ENCODE data around the gene SCN2A.
"Not testable (repeated sequence)": the region's sequence is repeated elsewhere in the genome, so short reads cannot be mapped to it uniquely, and the experiment has no call there.

The SCN2A gene

GRCh38 chr2:165391791-165392190 lies 152.6 kb downstream of the SCN2A start:
- peak overlapping the region; percentile 1 for H3K27ac Mint-ChIP-seq
- H3K27me3 Mint-ChIP-seq (ENCODE audit: low read depth): peaks cover 24% of the 10 kb centered on the region
- DNase-seq (ENCODE audit: low spot score): no peak
- no peaks in the 10 kb centered on the region for H3K36me3 Mint-ChIP-seq (ENCODE audit: low read depth)
- peaks cover 18% of the 10 kb centered on the region for H3K4me1 Mint-ChIP-seq (ENCODE audit: low read depth)
- no peaks in the 10 kb centered on the region for H3K9me3 Mint-ChIP-seq
- H3K4me3 Mint-ChIP-seq: peak overlapping the region; percentile 13

GRCh38 chr2:165398603-165399002 lies 159.4 kb downstream of the SCN2A start:
- not testable (repeated sequence) for H3K27ac Mint-ChIP-seq; H3K4me1 Mint-ChIP-seq (ENCODE audit: low read depth); H3K9me3 Mint-ChIP-seq; H3K36me3 Mint-ChIP-seq (ENCODE audit: low read depth); H3K4me3 Mint-ChIP-seq
- DNase-seq (ENCODE audit: low spot score): peak; percentile 12
- H3K27me3 Mint-ChIP-seq (ENCODE audit: low read depth): peaks cover 36% of the 10 kb centered on the region

GRCh38 chr2:165401285-165401852 lies 162.2 kb downstream of the SCN2A start:
- Mint-ChIP-seq H3K27me3 (ENCODE audit: low read depth) (peaks cover 30% of the 10 kb centered on the region), H3K36me3 (ENCODE audit: low read depth) (no peaks in the 10 kb centered on the region), H3K9me3 (no peaks in the 10 kb centered on the region), H3K4me1 (ENCODE audit: low read depth) (peaks cover 2% of the 10 kb centered on the region), H3K4me3 (no peak overlapping the region), H3K27ac (no peak overlapping the region)
- no peak for DNase-seq (ENCODE audit: low spot score)

- Mint-ChIP-seq H3K27ac (no peak overlapping the region), H3K36me3 (ENCODE audit: low read depth) (no peaks in the 10 kb centered on the region), H3K27me3 (ENCODE audit: low read depth) (peaks cover 30% of the 10 kb centered on the region), H3K4me1 (ENCODE audit: low read depth) (peaks cover 2% of the 10 kb centered on the region), H3K9me3 (no peaks in the 10 kb centered on the region), H3K4me3 (no peak overlapping the region)
- no peak for DNase-seq (ENCODE audit: low spot score)
These were observed 162.9 kb downstream of the SCN2A start for GRCh38 chr2:165402162-165402561.

- no peak overlapping the region for H3K4me3 Mint-ChIP-seq
- H3K36me3 Mint-ChIP-seq (ENCODE audit: low read depth): no peaks in the 10 kb centered on the region
- H3K27ac Mint-ChIP-seq: no peak overlapping the region
- no peak for DNase-seq (ENCODE audit: low spot score)
- no peaks in the 10 kb centered on the region for H3K9me3 Mint-ChIP-seq
- H3K27me3 Mint-ChIP-seq (ENCODE audit: low read depth): peaks cover 18% of the 10 kb centered on the region
- H3K4me1 Mint-ChIP-seq (ENCODE audit: low read depth): peaks cover under 1% of the 10 kb centered on the region
These were observed 167.0 kb downstream of the SCN2A start for GRCh38 chr2:165406173-165406572.

- no peaks in the 10 kb centered on the region for H3K9me3 Mint-ChIP-seq
- H3K36me3 Mint-ChIP-seq (ENCODE audit: low read depth): no peaks in the 10 kb centered on the region
- H3K27ac Mint-ChIP-seq: no peak overlapping the region
- H3K27me3 Mint-ChIP-seq (ENCODE audit: low read depth): peaks cover 16% of the 10 kb centered on the region
- H3K4me3 Mint-ChIP-seq: no peak overlapping the region
- DNase-seq (ENCODE audit: low spot score): no peak
- H3K4me1 Mint-ChIP-seq (ENCODE audit: low read depth): no peaks in the 10 kb centered on the region
These were observed 168.3 kb downstream of the SCN2A start for GRCh38 chr2:165407466-165407865.

- no peak overlapping the region for H3K27ac Mint-ChIP-seq
- no peaks in the 10 kb centered on the region for H3K9me3 Mint-ChIP-seq
- H3K4me3 Mint-ChIP-seq: no peak overlapping the region
- H3K27me3 Mint-ChIP-seq (ENCODE audit: low read depth): peaks cover 14% of the 10 kb centered on the region
- no peak for DNase-seq (ENCODE audit: low spot score)
- no peaks in the 10 kb centered on the region for H3K36me3 Mint-ChIP-seq (ENCODE audit: low read depth)
- no peaks in the 10 kb centered on the region for H3K4me1 Mint-ChIP-seq (ENCODE audit: low read depth)
These were observed 169.0 kb downstream of the SCN2A start for GRCh38 chr2:165408186-165408585.

GRCh38 chr2:165410276-165410675 lies 171.1 kb downstream of the SCN2A start:
- H3K27me3 Mint-ChIP-seq (ENCODE audit: low read depth): peaks cover 7% of the 10 kb centered on the region
- H3K36me3 Mint-ChIP-seq (ENCODE audit: low read depth): no peaks in the 10 kb centered on the region
- no peaks in the 10 kb centered on the region for H3K4me1 Mint-ChIP-seq (ENCODE audit: low read depth)
- DNase-seq (ENCODE audit: low spot score): no peak
- no peak overlapping the region for H3K4me3 Mint-ChIP-seq
- no peak overlapping the region for H3K27ac Mint-ChIP-seq
- no peaks in the 10 kb centered on the region for H3K9me3 Mint-ChIP-seq

- Mint-ChIP-seq H3K27me3 (ENCODE audit: low read depth) (peaks cover 10% of the 10 kb centered on the region), H3K4me3 (no peak overlapping the region), H3K9me3 (peaks cover 10% of the 10 kb centered on the region), H3K36me3 (ENCODE audit: low read depth) (no peaks in the 10 kb centered on the region), H3K27ac (no peak overlapping the region), H3K4me1 (ENCODE audit: low read depth) (no peaks in the 10 kb centered on the region)
- DNase-seq (ENCODE audit: low spot score): no peak
These were observed 175.0 kb downstream of the SCN2A start for GRCh38 chr2:165414187-165414586.

GRCh38 chr2:165417009-165417408 lies 177.8 kb downstream of the SCN2A start:
- peaks cover 13% of the 10 kb centered on the region for H3K9me3 Mint-ChIP-seq
- H3K27ac Mint-ChIP-seq: no peak overlapping the region
- H3K36me3 Mint-ChIP-seq (ENCODE audit: low read depth): no peaks in the 10 kb centered on the region
- H3K4me3 Mint-ChIP-seq: no peak overlapping the region
- peaks cover 6% of the 10 kb centered on the region for H3K27me3 Mint-ChIP-seq (ENCODE audit: low read depth)
- no peaks in the 10 kb centered on the region for H3K4me1 Mint-ChIP-seq (ENCODE audit: low read depth)
- no peak for DNase-seq (ENCODE audit: low spot score)

- no peak for DNase-seq (ENCODE audit: low spot score)
- H3K27me3 Mint-ChIP-seq (ENCODE audit: low read depth): peaks cover 3% of the 10 kb centered on the region
- no peaks in the 10 kb centered on the region for H3K36me3 Mint-ChIP-seq (ENCODE audit: low read depth)
- no peaks in the 10 kb centered on the region for H3K4me1 Mint-ChIP-seq (ENCODE audit: low read depth)
- no peak overlapping the region for H3K27ac Mint-ChIP-seq
- H3K9me3 Mint-ChIP-seq: peaks cover 17% of the 10 kb centered on the region
- H3K4me3 Mint-ChIP-seq: no peak overlapping the region
These were observed 181.0 kb downstream of the SCN2A start for GRCh38 chr2:165420231-165420630.

- H3K36me3 Mint-ChIP-seq (ENCODE audit: low read depth): no peaks in the 10 kb centered on the region
These were observed 183.9 kb downstream of the SCN2A start for GRCh38 chr2:165423081-165423480.

GRCh38 chr2:165425556-165425955 lies 186.3 kb downstream of the SCN2A start:
- no peaks in the 10 kb centered on the region for H3K4me1 Mint-ChIP-seq (ENCODE audit: low read depth)
- H3K27ac Mint-ChIP-seq: no peak overlapping the region
- H3K4me3 Mint-ChIP-seq: no peak overlapping the region
- peaks cover 7% of the 10 kb centered on the region for H3K9me3 Mint-ChIP-seq
- no peaks in the 10 kb centered on the region for H3K36me3 Mint-ChIP-seq (ENCODE audit: low read depth)
- no peaks in the 10 kb centered on the region for H3K27me3 Mint-ChIP-seq (ENCODE audit: low read depth)
- no peak for DNase-seq (ENCODE audit: low spot score)

More at GRCh38 chr2:165423081-165423480, 183.9 kb downstream of the SCN2A start:
- H3K27ac Mint-ChIP-seq: no peak overlapping the region
- H3K4me1 Mint-ChIP-seq (ENCODE audit: low read depth): no peaks in the 10 kb centered on the region
- H3K27me3 Mint-ChIP-seq (ENCODE audit: low read depth): peaks cover 3% of the 10 kb centered on the region
- no peak for DNase-seq (ENCODE audit: low spot score)
- no peak overlapping the region for H3K4me3 Mint-ChIP-seq
- peaks cover 7% of the 10 kb centered on the region for H3K9me3 Mint-ChIP-seq

- H3K4me1 Mint-ChIP-seq (ENCODE audit: low read depth): no peaks in the 10 kb centered on the region
- H3K27me3 Mint-ChIP-seq (ENCODE audit: low read depth): no peaks in the 10 kb centered on the region
These were observed 188.5 kb downstream of the SCN2A start for GRCh38 chr2:165427686-165428085.

GRCh38 chr2:165428926-165429325 lies 189.7 kb downstream of the SCN2A start:
- Mint-ChIP-seq H3K27ac (no peak overlapping the region), H3K36me3 (ENCODE audit: low read depth) (no peaks in the 10 kb centered on the region), H3K4me1 (ENCODE audit: low read depth) (no peaks in the 10 kb centered on the region), H3K9me3 (no peaks in the 10 kb centered on the region), H3K4me3 (no peak overlapping the region), H3K27me3 (ENCODE audit: low read depth) (no peaks in the 10 kb centered on the region)
- DNase-seq (ENCODE audit: low spot score): no peak

More at GRCh38 chr2:165427686-165428085, 188.5 kb downstream of the SCN2A start:
- H3K27ac Mint-ChIP-seq: no peak overlapping the region
- H3K9me3 Mint-ChIP-seq: no peaks in the 10 kb centered on the region
- H3K4me3 Mint-ChIP-seq: no peak overlapping the region
- no peak for DNase-seq (ENCODE audit: low spot score)
- no peaks in the 10 kb centered on the region for H3K36me3 Mint-ChIP-seq (ENCODE audit: low read depth)

Data from T-helper 2 cell treated with Interferon-gamma antibody and Interleukin-4, amounts not matched to agents 5 μg/mL and 100 μg/mL, for 36 hours (primary cell).